A673 (cell line): ENCODE measurements around the gene KCND1. TPM values are rescaled to one million over a fixed set of nuclear protein-coding genes. Genes with fewer than 3 reads are reported as not detected.

Experiments
- BruUV-seq: library from RNA; stranded (reverse); fragments of 400-500 nt; replicated peaks from 2 replicates; lab custom pipeline; 2021; lab: Mats Ljungman, UMichigan
- CTCF ChIA-PET: fragments of 300-600 bp; sonication (Branson Sonifier 250); formaldehyde crosslinking; loops from one replicate; lab custom pipeline; 2022; ENCODE audit warnings: antibody characterized with exemption; lab: Charles Lee
- POLR2A ChIA-PET: fragments of 300-600 bp; sonication (Branson Sonifier 250); formaldehyde crosslinking; loops from one replicate; lab custom pipeline; 2022; ENCODE audit warnings: antibody characterized with exemption; ENCODE audit not compliant: low non-redundant PET; lab: Charles Lee
- DNase-seq: peaks from one replicate; pipeline ENCODE4 v3.0.0-alpha.2; 2015; ENCODE audit warnings: low spot score
- H3K27ac ChIP-seq: fragments of 200-600 bp; sonication (generic); 2 replicates; pipeline ENCODE4 v1.5.1; 2016; ENCODE audit warnings: mixed run types, low read depth, mild to moderate bottlenecking, mixed read lengths, antibody characterized with exemption, low read length; ENCODE audit not compliant: poor library complexity, severe bottlenecking
- H3K27me3 ChIP-seq: fragments of 200-600 bp; sonication (generic); replicated peaks from 2 replicates; pipeline ENCODE4 v1.6.1; 2017; ENCODE audit warnings: mixed run types, low read depth, mild to moderate bottlenecking, mixed read lengths, antibody characterized with exemption, low read length; ENCODE audit not compliant: insufficient read depth, poor library complexity
- H3K36me3 ChIP-seq: fragments of 200-600 bp; sonication (generic); 2 replicates; pipeline ENCODE4 v1.6.1; 2016; ENCODE audit warnings: mixed run types, mild to moderate bottlenecking, mixed read lengths, antibody characterized with exemption, low read length; ENCODE audit not compliant: insufficient read depth, poor library complexity, severe bottlenecking
- H3K4me1 ChIP-seq: fragments of 200-600 bp; sonication (generic); 2 replicates; pipeline ENCODE4 v1.6.1; 2017; ENCODE audit warnings: mixed run types, mild to moderate bottlenecking, mixed read lengths, antibody characterized with exemption, low read length; ENCODE audit not compliant: insufficient read depth, poor library complexity, severe bottlenecking
- H3K4me3 ChIP-seq: fragments of 200-600 bp; sonication (generic); 2 replicates; pipeline ENCODE4 v1.5.1; 2016; ENCODE audit warnings: low read depth, mixed run types, mild to moderate bottlenecking, mixed read lengths, low read length; ENCODE audit not compliant: poor library complexity, severe bottlenecking
- H3K9me3 ChIP-seq: fragments of 200-600 bp; sonication (generic); 2 replicates; pipeline ENCODE4 v1.6.1; 2016; ENCODE audit warnings: mixed run types, low read depth, mild to moderate bottlenecking, mixed read lengths, antibody characterized with exemption, low read length; ENCODE audit not compliant: poor library complexity, severe bottlenecking
- CTCF ChIP-seq: fragments of 300-800, 200-600 bp; sonication (generic); conservative IDR thresholded peaks from 2 replicates; pipeline ENCODE4 v1.5.1; 2017; ENCODE audit warnings: low read depth, mild to moderate bottlenecking, antibody characterized with exemption, low read length, moderate library complexity, mixed read lengths
- EZH2 ChIP-seq: fragments of 200-600 bp; sonication (generic); IDR thresholded peaks from 2 replicates; pipeline ENCODE4 v1.6.1; 2017; ENCODE audit warnings: borderline replicate concordance, low read depth, mild to moderate bottlenecking, mixed read lengths, antibody characterized with exemption, low read length; ENCODE audit not compliant: poor library complexity, severe bottlenecking
- intact Hi-C: fragments of 100-400 bp; cut with micrococcal nuclease; formaldehyde crosslinking; loops from one replicate; pipeline ENCODE4 v1.10.0; 2022; ENCODE audit not compliant: unreplicated experiment
- total RNA-seq: library from RNA; stranded (reverse); gene quantifications from 2 replicates; pipeline ENCODE4 v1.2.3, GENCODE V29; 2021

Gene KCND1
- total RNA-seq, 1 experiment from 2014 or later, result 4.3 TPM

DNA sequence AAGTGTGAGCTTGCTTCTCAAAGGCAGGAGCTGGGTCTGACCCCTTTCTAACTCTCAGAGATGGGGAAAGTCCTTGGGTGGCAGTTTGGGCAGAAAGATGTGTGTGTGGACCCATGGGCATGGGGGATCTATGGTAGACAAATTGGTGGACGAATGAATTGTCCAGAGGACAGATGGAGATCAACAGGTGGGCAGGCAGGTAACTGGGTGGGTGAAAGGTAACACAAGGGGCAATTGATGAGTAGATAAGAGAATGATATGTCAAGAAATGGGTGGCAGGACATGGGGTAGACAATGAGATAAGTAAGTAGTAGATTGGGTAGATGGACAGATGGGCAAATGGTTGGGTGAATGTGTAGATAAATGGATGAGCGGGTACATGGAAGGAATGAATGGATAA is 2.9 kb upstream of the KCND1 start:
- ChIA-PET CTCF (interaction anchor here (0.6 kb wide), 1 partner anchor 20 kb away, joined by 3 read pairs; no protein-coding TSS in a partner anchor), POLR2A (no interaction called here)
- no peak for TF ChIP-seq EZH2
- no peak for TF ChIP-seq CTCF
- Histone ChIP-seq H3K27me3 (no peaks in the 10 kb centered on the region), H3K36me3 (peaks cover 7% of the 10 kb centered on the region), H3K9me3 (no peaks in the 10 kb centered on the region), H3K27ac (no peak overlapping the region), H3K4me3 (no peak overlapping the region), H3K4me1 (peaks cover 13% of the 10 kb centered on the region)
- intact Hi-C loops, result no loop called here
- no peak for DNase-seq
- no TSS peak for BruUV-seq

- Histone ChIP-seq H3K9me3 (no peaks in the 10 kb centered on the region), H3K36me3 (peaks cover 7% of the 10 kb centered on the region), H3K27me3 (no peaks in the 10 kb centered on the region), H3K4me3 (no peak overlapping the region), H3K4me1 (peaks cover 13% of the 10 kb centered on the region), H3K27ac (no peak overlapping the region)
- CTCF ChIA-PET, result no interaction called here
- no peak for DNase-seq
- no peak for TF ChIP-seq CTCF
- no peak for TF ChIP-seq EZH2
- POLR2A ChIA-PET, result no interaction called here
- BruUV-seq, result TSS peak; percentile 67
- intact Hi-C loops, result no loop called here
Measured at GRCh38 chrX:48974033-48974432, 2.4 kb upstream of the KCND1 start.

GRCh38 chrX:48972220-48973164 is 848 bp upstream of the KCND1 start:
- DNase-seq, result peak; percentile 68
- peak overlapping the region; percentile 50 for H3K27ac ChIP-seq
- TF ChIP-seq CTCF, result peak; percentile 71
- no peak for TF ChIP-seq EZH2

More at GRCh38 chrX:48972220-48973164, 848 bp upstream of the KCND1 start:
- BruUV-seq, result no TSS peak
- Histone ChIP-seq H3K4me1 (peaks cover 13% of the 10 kb centered on the region), H3K9me3 (no peaks in the 10 kb centered on the region), H3K36me3 (no peaks in the 10 kb centered on the region), H3K27me3 (no peaks in the 10 kb centered on the region), H3K4me3 (peak overlapping the region; percentile 45)
- ChIA-PET POLR2A (interaction anchor here (0.6 kb wide), 1 partner anchor 12 kb away, joined by 3 read pairs; no protein-coding TSS in a partner anchor), CTCF (interaction anchor here (0.8 kb wide), 1 partner anchor 14 kb away, joined by 4 read pairs; no protein-coding TSS in a partner anchor)
- intact Hi-C loops, result no loop called here
